B cell (primary cell): ENCODE measurements around the gene RSBN1L.

ENCODE experiments used
- CTCF ChIP-seq: fragments of 200-600 bp; IDR thresholded peaks from one replicate; pipeline ENCODE4 v1.8.0; 2022; ENCODE audit warnings: antibody characterized with exemption, mild to moderate bottlenecking
- EZH2 ChIP-seq: IDR thresholded peaks from 2 replicates; pipeline ENCODE4 v1.6.1; 2012; ENCODE audit warnings: borderline replicate concordance, low read depth, mild to moderate bottlenecking, moderate library complexity, low read length; ENCODE audit not compliant: insufficient read depth, poor library complexity, severe bottlenecking

- TF ChIP-seq CTCF (no peak), EZH2 (no peak)
Observed at GRCh38 chr7:77800730-77801129, 104.5 kb downstream of the RSBN1L start.
